ENCODE results near the gene CTSH.

Gene CTSH

DNA sequence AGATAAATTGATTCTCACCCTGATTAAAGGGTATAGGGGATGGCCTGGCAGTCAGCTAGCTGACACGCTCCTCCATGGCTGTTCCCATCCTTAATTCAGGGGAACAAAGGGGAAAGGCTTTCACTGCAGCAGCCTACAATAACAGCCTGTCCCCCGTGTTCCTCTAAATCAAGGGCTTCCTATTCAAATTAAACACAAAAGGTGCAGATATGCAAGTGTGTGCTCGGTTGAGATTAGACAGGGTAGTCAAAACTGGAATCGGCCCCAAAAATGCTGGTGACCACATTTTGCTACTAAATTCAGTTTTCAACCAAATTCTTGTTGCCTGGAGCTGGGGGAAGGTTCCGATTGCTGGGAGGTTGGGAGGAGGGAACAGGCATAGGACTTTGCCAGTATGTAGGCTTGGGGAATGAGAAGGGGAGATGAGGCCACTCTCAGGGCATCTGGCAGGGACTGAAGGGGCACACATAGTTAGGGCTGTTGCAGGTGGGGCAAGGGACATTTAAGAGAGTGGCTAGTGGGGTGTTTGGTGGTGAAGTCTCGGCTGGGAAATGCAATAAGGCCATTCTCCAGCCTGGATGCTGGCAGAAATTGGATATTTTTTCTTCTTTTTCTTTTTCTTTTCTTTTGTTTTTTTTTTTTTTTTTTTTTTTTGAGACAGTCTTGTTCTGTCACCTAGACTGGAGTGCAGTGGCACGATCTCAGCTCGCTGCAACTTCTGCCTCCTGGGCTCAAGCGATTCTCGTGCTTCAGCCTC lies 32.9 kb upstream of the CTSH start:
- DNase-seq: no peak

DNA sequence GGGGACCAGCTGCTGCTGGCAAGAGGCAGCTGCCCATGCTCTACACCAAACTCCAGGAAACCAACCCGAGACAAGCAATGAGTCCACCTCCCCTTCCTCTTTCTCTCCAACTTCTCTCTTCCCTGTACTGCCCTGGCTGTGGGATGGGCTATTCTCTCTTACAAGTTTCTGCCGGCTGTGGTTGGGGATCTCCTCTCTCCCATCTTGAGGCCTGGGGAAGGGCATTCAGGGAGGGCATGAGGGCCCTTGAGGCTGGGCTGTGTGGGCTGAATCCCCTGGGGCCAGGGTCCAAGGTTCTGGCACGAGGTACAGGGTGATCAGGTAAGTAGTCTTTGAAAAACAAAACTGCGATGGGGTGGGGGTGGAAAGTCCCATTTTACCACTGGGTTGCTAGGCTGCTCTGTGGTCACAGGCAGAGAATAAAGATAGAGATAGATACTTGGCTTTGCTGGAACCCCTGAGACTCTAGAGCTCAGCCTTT lies 32.3 kb upstream of the CTSH start:
- DNase-seq: no peak

DNA sequence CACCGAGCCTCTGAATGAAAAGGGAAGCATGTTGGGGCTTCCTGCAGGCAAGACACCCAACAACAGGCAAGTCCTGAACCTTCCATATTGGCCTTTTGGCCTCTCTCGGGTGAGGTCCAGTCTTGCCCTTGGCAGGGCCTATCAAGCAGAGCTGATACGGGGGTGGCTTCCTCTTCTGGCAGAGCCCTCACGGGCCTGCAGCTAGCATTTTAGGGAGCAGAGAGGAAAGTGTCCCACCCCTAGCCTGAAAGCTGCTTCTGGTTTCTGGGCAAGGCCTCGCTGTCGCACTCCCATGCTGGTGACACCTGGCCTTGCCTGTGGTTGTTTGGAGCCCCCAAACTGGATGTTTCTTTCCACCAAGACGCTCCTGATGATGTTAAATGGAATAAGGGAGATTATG lies 31.8 kb upstream of the CTSH start:
- DNase-seq: no peak

- no peak for DNase-seq
Measured at GRCh38 chr15:78974272-78974918, 29.5 kb upstream of the CTSH start.

DNA sequence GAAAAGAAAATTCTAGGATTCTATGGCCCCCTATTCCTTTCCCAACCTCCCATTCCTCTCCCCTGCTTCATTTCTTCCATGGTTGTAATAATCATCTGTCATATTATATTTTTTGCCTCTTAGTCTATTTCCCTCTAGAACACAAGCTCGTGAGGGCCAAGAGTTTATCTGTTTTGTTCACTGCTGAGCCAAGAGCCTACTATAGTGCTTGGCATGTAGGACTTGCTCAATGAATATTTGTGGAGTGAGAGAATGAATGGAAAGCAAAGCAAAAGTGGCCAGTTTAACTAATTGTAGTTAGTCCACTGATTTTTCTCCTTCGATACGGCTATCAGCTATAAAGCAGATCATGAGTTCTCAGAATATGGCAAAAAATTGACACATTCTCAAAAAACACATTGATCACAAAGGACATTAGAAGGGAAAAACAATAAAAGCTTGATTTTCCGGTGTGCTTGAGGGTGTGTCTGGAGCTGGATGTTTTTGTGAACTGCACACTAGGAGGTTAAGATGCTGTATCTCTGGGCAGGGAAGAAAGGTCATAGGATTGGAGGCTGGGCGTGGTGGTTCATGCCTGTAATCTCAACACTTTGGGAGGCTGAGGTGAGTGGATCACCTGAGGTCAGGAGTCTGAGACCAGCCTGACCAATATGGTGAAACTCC lies 25.0 kb upstream of the CTSH start:
- DNase-seq: no peak

- no peak for DNase-seq
Measured at GRCh38 chr15:78968539-78969271, 23.9 kb upstream of the CTSH start.

GRCh38 chr15:78968114-78968513 lies 23.3 kb upstream of the CTSH start:
- no peak for DNase-seq

DNA sequence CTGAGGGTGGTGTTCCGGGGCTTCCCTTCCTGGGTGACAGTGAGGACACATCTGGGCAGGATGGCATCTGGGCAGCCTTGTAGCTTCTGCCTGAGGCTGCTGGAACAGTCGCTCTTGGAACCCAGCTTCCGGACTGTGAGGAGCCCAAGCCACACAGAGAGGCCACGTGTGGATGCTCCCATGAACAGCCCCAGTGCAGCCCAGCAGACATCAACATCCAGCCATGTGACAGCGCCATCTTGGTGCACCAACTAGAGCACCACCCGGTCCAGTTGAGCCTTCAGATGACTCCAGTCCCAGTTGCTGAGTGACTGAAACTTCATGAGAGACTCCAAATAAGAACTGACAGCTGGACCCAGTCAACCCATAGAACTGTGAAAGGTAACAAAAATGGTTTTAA lies 15.5 kb upstream of the CTSH start:
- no peak for DNase-seq

DNA sequence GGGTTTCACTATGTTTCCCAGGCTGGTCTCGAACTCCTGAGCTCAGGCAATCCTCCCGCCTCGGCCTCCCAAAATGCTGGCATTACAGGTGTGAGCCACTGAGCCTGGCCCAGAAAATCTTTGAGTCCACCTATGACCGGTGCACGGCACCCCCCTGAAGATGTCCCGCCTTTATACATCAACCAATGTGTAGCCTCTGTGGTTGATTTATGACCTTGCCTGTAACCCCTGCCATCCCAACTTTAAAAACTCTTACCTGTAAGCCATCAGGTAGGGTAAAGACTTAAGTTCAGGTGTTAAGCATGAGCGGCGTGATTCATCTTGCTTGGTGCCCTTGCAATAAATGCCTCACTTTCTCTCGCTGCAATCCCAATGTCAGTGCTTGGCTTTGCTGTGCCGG lies 14.5 kb upstream of the CTSH start:
- DNase-seq: no peak

GRCh38 chr15:78957416-78958093 lies 12.7 kb upstream of the CTSH start:
- no peak for DNase-seq

DNA sequence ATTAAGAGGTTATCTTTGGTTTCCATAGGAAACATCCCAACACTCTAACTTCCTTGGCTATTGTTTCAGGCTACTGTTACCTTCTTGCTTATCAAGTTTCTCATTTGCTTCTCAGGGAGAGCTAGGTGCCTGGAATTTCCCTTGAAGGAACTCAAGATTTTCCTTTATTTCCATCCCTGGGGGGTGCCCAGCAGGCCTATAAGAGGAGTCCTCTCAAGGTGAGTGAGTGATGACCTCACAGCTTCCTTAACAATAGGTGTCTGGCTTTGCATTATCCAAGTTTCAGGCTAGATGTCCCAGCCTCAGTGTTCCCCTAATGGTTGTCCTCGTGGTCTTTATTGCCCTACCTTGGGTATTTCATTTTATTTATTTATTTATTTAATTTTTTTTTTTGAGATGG lies 12.1 kb upstream of the CTSH start:
- DNase-seq: no peak

DNA sequence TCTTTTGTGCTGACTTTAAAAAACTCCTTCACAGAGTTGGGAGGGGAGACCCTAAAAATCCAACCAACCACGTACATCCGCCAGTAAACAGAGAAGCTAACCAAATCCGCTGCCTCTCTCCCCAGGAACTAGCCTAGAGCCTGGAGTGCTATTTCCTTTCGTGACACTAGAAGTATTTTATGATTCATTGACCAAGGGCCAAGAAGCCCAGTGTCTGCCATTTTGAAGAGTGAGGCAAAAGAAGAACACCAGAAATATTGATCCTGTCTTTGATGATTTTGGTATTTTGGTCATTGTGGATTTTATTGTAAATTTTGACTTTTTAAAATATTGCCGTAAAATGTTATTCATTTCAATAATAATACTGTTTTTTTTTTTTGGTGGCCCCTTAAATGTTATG lies 10.5 kb upstream of the CTSH start:
- no peak for DNase-seq

- peak; percentile 12 for DNase-seq
Measured at GRCh38 chr15:78951841-78952238, 7.0 kb upstream of the CTSH start.

GRCh38 chr15:78950902-78951840 lies 6.3 kb upstream of the CTSH start:
- DNase-seq: peak; percentile 24

DNA sequence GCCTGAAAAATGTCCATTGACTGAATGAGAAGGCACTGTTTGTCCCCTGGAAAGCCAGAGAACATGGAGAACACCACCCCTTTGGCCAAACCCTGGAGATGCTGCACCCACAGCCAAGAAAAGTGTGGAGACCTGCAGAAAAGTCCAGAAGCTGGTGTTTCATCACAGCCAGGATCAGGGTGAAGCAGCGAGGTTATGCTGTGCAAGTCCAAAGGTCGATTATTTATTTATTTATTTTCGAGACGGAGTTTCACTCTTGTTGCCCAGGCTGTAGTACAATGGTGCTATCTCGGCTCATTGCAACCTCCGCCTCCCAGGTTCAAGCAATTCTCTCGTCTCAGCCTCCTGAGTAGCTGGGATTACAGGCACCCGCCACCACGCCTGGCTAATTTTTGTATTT lies 5.5 kb upstream of the CTSH start:
- no peak for DNase-seq

- no peak for DNase-seq
Measured at GRCh38 chr15:78949461-78949860, 4.6 kb upstream of the CTSH start.

DNA sequence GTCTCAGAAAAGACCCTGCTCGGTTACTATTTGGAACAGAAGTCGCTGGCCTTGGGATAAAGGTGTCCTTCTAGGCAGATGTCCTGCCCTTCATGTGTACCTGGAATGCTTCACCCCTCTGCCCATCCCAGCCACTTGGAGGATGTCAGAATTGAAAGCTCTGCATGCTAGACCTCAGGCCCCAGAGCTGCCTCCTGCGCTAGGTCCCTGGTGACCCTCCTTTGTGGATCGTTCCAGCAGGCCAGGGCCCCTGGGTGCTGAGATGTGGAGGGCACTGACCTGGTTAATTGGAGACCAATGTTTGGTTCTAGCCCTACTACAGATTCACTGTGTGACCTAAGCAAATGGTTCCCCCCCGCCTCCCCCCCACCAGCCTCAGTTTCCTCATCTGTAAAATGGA lies 2.7 kb upstream of the CTSH start:
- DNase-seq: no peak

- DNase-seq: no peak
Measured at GRCh38 chr15:78946493-78946892, 1.6 kb upstream of the CTSH start.

- no peak for DNase-seq
Measured at GRCh38 chr15:78944202-78944625, 632 bp downstream of the CTSH start.

- DNase-seq: no peak
Measured at GRCh38 chr15:78943692-78944091, 1.2 kb downstream of the CTSH start.

GRCh38 chr15:78942741-78943140 lies 2.1 kb downstream of the CTSH start:
- no peak for DNase-seq

All from kidney glomerular epithelial cell (primary cell).